Activated naive CD4-positive, alpha-beta T cell treated with anti-CD3 and anti-CD28 coated beads for 36 hours (primary cell): ENCODE results near the gene SLC25A22. TPM values are rescaled to one million over a fixed set of nuclear protein-coding genes. Genes with fewer than 3 reads are reported as not detected.

Source experiments
- CTCF ChIA-PET: fragments of 350-600 bp; sonication (Branson Sonifier 250); formaldehyde crosslinking; loops from one replicate; lab custom pipeline; 2021; ENCODE audit warnings: antibody characterized with exemption; lab: Charles Lee
- DNase-seq: peaks from one replicate; pipeline ENCODE4 v3.0.0-alpha.2; 2020
- H3K27ac Mint-ChIP-seq: one replicate; pipeline ENCODE4 v1.8.0; 2021; ENCODE audit warnings: mild to moderate bottlenecking, mixed read lengths
- H3K27me3 Mint-ChIP-seq: one replicate; pipeline ENCODE4 v1.8.0; 2021; ENCODE audit warnings: low read depth, mixed read lengths
- H3K36me3 Mint-ChIP-seq: one replicate; pipeline ENCODE4 v1.8.0; 2021; ENCODE audit warnings: low read depth, mixed read lengths
- H3K4me1 Mint-ChIP-seq: one replicate; pipeline ENCODE4 v1.8.0; 2021; ENCODE audit warnings: low read depth, mixed read lengths
- H3K4me3 Mint-ChIP-seq: one replicate; pipeline ENCODE4 v1.8.0; 2021; ENCODE audit warnings: mild to moderate bottlenecking, moderate library complexity, mixed read lengths
- H3K9me3 Mint-ChIP-seq: one replicate; pipeline ENCODE4 v1.8.0; 2021; ENCODE audit warnings: mixed read lengths
- intact Hi-C: fragments of 100-400 bp; cut with micrococcal nuclease; formaldehyde crosslinking; loops from one replicate; pipeline ENCODE4 v1.15.1; 2023
- total RNA-seq, 2 experiments: library from RNA; stranded (reverse); gene quantifications; one replicate each; pipeline ENCODE4 v1.2.3, GENCODE V29; 2021

The SLC25A22 gene
- total RNA-seq, 2 experiments from 2014 or later, result 19.1 to 21.8 TPM

GRCh38 chr11:794766-795633 is 3.1 kb downstream of the SLC25A22 start:
- CTCF ChIA-PET, result interaction anchor here (1.0 kb wide), 1 partner anchor 31 kb away, joined by 4 read pairs; no protein-coding TSS in a partner anchor
- intact Hi-C loops, result loop anchor here (5.0 to 10.0 kb wide), 4 partner anchors 218 to 588 kb away; partner anchors contain the start of genes BET1L, IFITM1, LMNTD2 and PHRF1

GRCh38 chr11:794013-794765 is 3.9 kb downstream of the SLC25A22 start:
- no peak for DNase-seq
- H3K36me3 Mint-ChIP-seq, result peaks cover 11% of the 10 kb centered on the region
- peaks cover 12% of the 10 kb centered on the region for H3K4me1 Mint-ChIP-seq
- no peaks in the 10 kb centered on the region for H3K9me3 Mint-ChIP-seq
- intact Hi-C loops, result loop anchor here (10.0 kb wide), 1 partner anchor 479 kb away; the partner anchor contains the start of gene IFITM1
- peak overlapping the region; percentile 4 for H3K4me3 Mint-ChIP-seq
- CTCF ChIA-PET, result no interaction called here
- H3K27ac Mint-ChIP-seq, result no peak overlapping the region
- H3K27me3 Mint-ChIP-seq, result no peaks in the 10 kb centered on the region

More at GRCh38 chr11:794766-795633, 3.1 kb downstream of the SLC25A22 start:
- H3K27me3 Mint-ChIP-seq, result no peaks in the 10 kb centered on the region
- H3K4me1 Mint-ChIP-seq, result peaks cover 12% of the 10 kb centered on the region
- H3K4me3 Mint-ChIP-seq, result peak overlapping the region; percentile 86
- H3K9me3 Mint-ChIP-seq, result no peaks in the 10 kb centered on the region
- no peak for DNase-seq
- H3K27ac Mint-ChIP-seq, result no peak overlapping the region
- peaks cover 11% of the 10 kb centered on the region for H3K36me3 Mint-ChIP-seq

- Mint-ChIP-seq H3K9me3 (no peaks in the 10 kb centered on the region), H3K4me3 (no peak overlapping the region), H3K36me3 (peaks cover 11% of the 10 kb centered on the region), H3K27me3 (peaks cover 3% of the 10 kb centered on the region), H3K27ac (no peak overlapping the region), H3K4me1 (peaks cover 12% of the 10 kb centered on the region)
- no peak for DNase-seq
- CTCF ChIA-PET, result no interaction called here
- intact Hi-C loops, result loop anchor here (10.0 kb wide), 1 partner anchor 479 kb away; the partner anchor contains the start of gene IFITM1
Measured at GRCh38 chr11:793556-793955, 4.5 kb downstream of the SLC25A22 start.

GRCh38 chr11:792873-793272 is 5.2 kb downstream of the SLC25A22 start:
- Mint-ChIP-seq H3K9me3 (no peaks in the 10 kb centered on the region), H3K36me3 (peaks cover 11% of the 10 kb centered on the region), H3K4me3 (no peak overlapping the region), H3K4me1 (peaks cover 12% of the 10 kb centered on the region), H3K27me3 (peaks cover 3% of the 10 kb centered on the region), H3K27ac (no peak overlapping the region)
- intact Hi-C loops, result loop anchor here (10.0 kb wide), 1 partner anchor 478 kb away; the partner anchor contains the start of gene IFITM1
- CTCF ChIA-PET, result no interaction called here
- no peak for DNase-seq

- Mint-ChIP-seq H3K27ac (no peak overlapping the region), H3K4me1 (peaks cover 12% of the 10 kb centered on the region), H3K9me3 (no peaks in the 10 kb centered on the region), H3K27me3 (peaks cover 3% of the 10 kb centered on the region), H3K4me3 (no peak overlapping the region), H3K36me3 (peaks cover 11% of the 10 kb centered on the region)
- CTCF ChIA-PET, result no interaction called here
- intact Hi-C loops, result loop anchor here (10.0 kb wide), 1 partner anchor 478 kb away; the partner anchor contains the start of gene IFITM1
- no peak for DNase-seq
Measured at GRCh38 chr11:792535-792821, 5.6 kb downstream of the SLC25A22 start.

GRCh38 chr11:791658-792534 is 6.2 kb downstream of the SLC25A22 start:
- Mint-ChIP-seq H3K27me3 (peaks cover 3% of the 10 kb centered on the region), H3K4me3 (no peak overlapping the region), H3K36me3 (peaks cover 11% of the 10 kb centered on the region), H3K27ac (no peak overlapping the region), H3K9me3 (no peaks in the 10 kb centered on the region), H3K4me1 (peaks cover 12% of the 10 kb centered on the region)
- CTCF ChIA-PET, result no interaction called here
- DNase-seq, result no peak
- intact Hi-C loops, result loop anchor here (10.0 kb wide), 1 partner anchor 477 kb away; the partner anchor contains the start of gene IFITM1

GRCh38 chr11:790721-791564 is 7.1 kb downstream of the SLC25A22 start:
- Mint-ChIP-seq H3K4me3 (no peak overlapping the region), H3K9me3 (no peaks in the 10 kb centered on the region), H3K27me3 (peaks cover 3% of the 10 kb centered on the region), H3K27ac (no peak overlapping the region), H3K36me3 (peaks cover 11% of the 10 kb centered on the region), H3K4me1 (peaks cover 7% of the 10 kb centered on the region)
- intact Hi-C loops, result loop anchor here (10.0 kb wide), 1 partner anchor 476 kb away; the partner anchor contains the start of gene IFITM1
- CTCF ChIA-PET, result no interaction called here
- no peak for DNase-seq

- Mint-ChIP-seq H3K36me3 (peaks cover 11% of the 10 kb centered on the region), H3K4me3 (no peak within 1 kb of the TSS), H3K9me3 (no peaks in the 10 kb centered on the region), H3K27me3 (peaks cover 3% of the 10 kb centered on the region), H3K27ac (no peak within 1 kb of the TSS), H3K4me1 (peaks cover 1% of the 10 kb centered on the region)
- intact Hi-C loops, result loop anchor here (10.0 kb wide), 1 partner anchor 475 kb away; the partner anchor contains the start of gene IFITM1
- CTCF ChIA-PET, result no interaction called here
- DNase-seq, result no peak
Measured at GRCh38 chr11:789943-790342, 8.1 kb downstream of the SLC25A22 start, which contains the start of gene CEND1. Gene CEND1 (minus strand): TSS chr11:790090. CDS start chr11:788576, 1,514 bp downstream.

- intact Hi-C loops, result no loop called here
- Mint-ChIP-seq H3K36me3 (peaks cover 11% of the 10 kb centered on the region), H3K4me1 (no peaks in the 10 kb centered on the region), H3K27ac (no peak overlapping the region), H3K4me3 (no peak overlapping the region), H3K27me3 (peaks cover 3% of the 10 kb centered on the region), H3K9me3 (no peaks in the 10 kb centered on the region)
- CTCF ChIA-PET, result no interaction called here
- DNase-seq, result no peak
Measured at GRCh38 chr11:788953-789940, 8.8 kb downstream of the SLC25A22 start.

GRCh38 chr11:788009-788640 is 10.0 kb downstream of the SLC25A22 start:
- intact Hi-C loops, result no loop called here
- no peak overlapping the region for H3K27ac Mint-ChIP-seq
- no peak for DNase-seq
- peaks cover 8% of the 10 kb centered on the region for H3K36me3 Mint-ChIP-seq
- H3K4me1 Mint-ChIP-seq, result no peaks in the 10 kb centered on the region
- no peak overlapping the region for H3K4me3 Mint-ChIP-seq
- H3K9me3 Mint-ChIP-seq, result no peaks in the 10 kb centered on the region
- CTCF ChIA-PET, result no interaction called here
- H3K27me3 Mint-ChIP-seq, result peaks cover 3% of the 10 kb centered on the region
